Activated naive CD4-positive, alpha-beta T cell treated with anti-CD3 and anti-CD28 coated beads, Interleukin-2, amount 10 ng/mL, durations not matched to agents 7 days and 5 days (primary cell): ENCODE measurements around the gene SLC25A48.

ENCODE experiments used
- CTCF ChIA-PET: fragments of 350-600 bp; sonication (Branson Sonifier 250); formaldehyde crosslinking; loops from one replicate; lab custom pipeline; 2021; ENCODE audit warnings: antibody characterized with exemption; lab: Charles Lee
- DNase-seq: peaks from one replicate; pipeline ENCODE4 v3.0.0-alpha.2; 2020
- H3K27ac Mint-ChIP-seq: one replicate; pipeline ENCODE4 v1.8.0; 2021; ENCODE audit warnings: mild to moderate bottlenecking, moderate library complexity, mixed read lengths
- H3K27me3 Mint-ChIP-seq: one replicate; pipeline ENCODE4 v1.8.0; 2021; ENCODE audit warnings: mild to moderate bottlenecking, mixed read lengths
- H3K36me3 Mint-ChIP-seq: one replicate; pipeline ENCODE4 v1.8.0; 2021; ENCODE audit warnings: mixed read lengths
- H3K4me1 Mint-ChIP-seq: one replicate; pipeline ENCODE4 v1.8.0; 2021; ENCODE audit warnings: mixed read lengths
- H3K4me3 Mint-ChIP-seq: one replicate; pipeline ENCODE4 v1.8.0; 2021; ENCODE audit warnings: mild to moderate bottlenecking, moderate library complexity, mixed read lengths
- H3K9me3 Mint-ChIP-seq: one replicate; pipeline ENCODE4 v1.8.0; 2021; ENCODE audit warnings: mixed read lengths

SLC25A48 gene

GRCh38 chr5:135875567-135875966, 41.1 kb downstream of the SLC25A48 start:
- no peak overlapping the region for H3K4me3 Mint-ChIP-seq
- CTCF ChIA-PET = interaction anchor here (1.2 kb wide), 1 partner anchor 206 kb away, joined by 3 read pairs; no protein-coding TSS in a partner anchor
- no peaks in the 10 kb centered on the region for H3K9me3 Mint-ChIP-seq
- H3K4me1 Mint-ChIP-seq = no peaks in the 10 kb centered on the region
- H3K36me3 Mint-ChIP-seq = no peaks in the 10 kb centered on the region
- peaks cover 5% of the 10 kb centered on the region for H3K27me3 Mint-ChIP-seq
- no peak for DNase-seq
- no peak overlapping the region for H3K27ac Mint-ChIP-seq

- Mint-ChIP-seq H3K27ac (no peak overlapping the region), H3K4me1 (no peaks in the 10 kb centered on the region), H3K9me3 (no peaks in the 10 kb centered on the region), H3K27me3 (peaks cover 11% of the 10 kb centered on the region), H3K36me3 (no peaks in the 10 kb centered on the region), H3K4me3 (no peak overlapping the region)
- CTCF ChIA-PET = no interaction called here
- DNase-seq = no peak
These were observed 41.7 kb downstream of the SLC25A48 start for GRCh38 chr5:135876146-135876545.

GRCh38 chr5:135877570-135878155, 43.2 kb downstream of the SLC25A48 start:
- Mint-ChIP-seq H3K4me3 (no peak overlapping the region), H3K36me3 (no peaks in the 10 kb centered on the region), H3K27me3 (peaks cover 14% of the 10 kb centered on the region), H3K4me1 (no peaks in the 10 kb centered on the region), H3K27ac (no peak overlapping the region), H3K9me3 (no peaks in the 10 kb centered on the region)
- DNase-seq = no peak
- CTCF ChIA-PET = interaction anchor here (1.2 kb wide), 1 partner anchor 9 kb away, joined by 3 read pairs; no protein-coding TSS in a partner anchor

GRCh38 chr5:135878156-135878620, 43.7 kb downstream of the SLC25A48 start:
- H3K27me3 Mint-ChIP-seq = peaks cover 19% of the 10 kb centered on the region
- DNase-seq = no peak
- no peaks in the 10 kb centered on the region for H3K36me3 Mint-ChIP-seq
- no peaks in the 10 kb centered on the region for H3K4me1 Mint-ChIP-seq
- CTCF ChIA-PET = interaction anchor here (1.2 kb wide), 1 partner anchor 8 kb away, joined by 3 read pairs; no protein-coding TSS in a partner anchor
- H3K27ac Mint-ChIP-seq = no peak overlapping the region
- no peaks in the 10 kb centered on the region for H3K9me3 Mint-ChIP-seq
- no peak overlapping the region for H3K4me3 Mint-ChIP-seq

DNA sequence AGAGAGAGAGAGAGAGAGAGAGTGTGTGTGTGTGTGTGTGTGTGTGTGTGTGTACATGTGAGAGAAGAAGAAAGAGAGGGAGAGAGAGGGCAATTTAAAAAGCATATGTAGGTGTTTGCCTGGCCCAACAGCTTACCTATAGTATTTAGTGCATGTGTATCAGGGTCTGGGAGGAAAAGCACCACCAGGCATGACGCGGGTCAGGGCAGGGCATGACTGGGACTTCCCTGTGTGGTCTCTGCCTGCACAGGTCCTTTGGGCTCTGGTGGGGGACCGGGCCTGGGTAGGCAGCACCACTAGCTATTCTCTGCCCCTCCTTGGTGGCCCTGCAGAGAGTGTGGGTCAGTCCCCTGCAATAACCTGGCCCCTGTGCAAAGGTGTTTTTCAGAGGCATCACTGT, 45.1 kb downstream of the SLC25A48 start:
- no peaks in the 10 kb centered on the region for H3K9me3 Mint-ChIP-seq
- H3K27me3 Mint-ChIP-seq = peaks cover 23% of the 10 kb centered on the region
- DNase-seq = no peak
- no peaks in the 10 kb centered on the region for H3K4me1 Mint-ChIP-seq
- H3K27ac Mint-ChIP-seq = no peak overlapping the region
- H3K4me3 Mint-ChIP-seq = no peak overlapping the region
- CTCF ChIA-PET = no interaction called here
- no peaks in the 10 kb centered on the region for H3K36me3 Mint-ChIP-seq

GRCh38 chr5:135880278-135880677, 45.8 kb downstream of the SLC25A48 start:
- Mint-ChIP-seq H3K4me3 (no peak overlapping the region), H3K4me1 (no peaks in the 10 kb centered on the region), H3K27ac (no peak overlapping the region), H3K36me3 (no peaks in the 10 kb centered on the region), H3K27me3 (peaks cover 25% of the 10 kb centered on the region), H3K9me3 (no peaks in the 10 kb centered on the region)
- no peak for DNase-seq
- CTCF ChIA-PET = no interaction called here

DNA sequence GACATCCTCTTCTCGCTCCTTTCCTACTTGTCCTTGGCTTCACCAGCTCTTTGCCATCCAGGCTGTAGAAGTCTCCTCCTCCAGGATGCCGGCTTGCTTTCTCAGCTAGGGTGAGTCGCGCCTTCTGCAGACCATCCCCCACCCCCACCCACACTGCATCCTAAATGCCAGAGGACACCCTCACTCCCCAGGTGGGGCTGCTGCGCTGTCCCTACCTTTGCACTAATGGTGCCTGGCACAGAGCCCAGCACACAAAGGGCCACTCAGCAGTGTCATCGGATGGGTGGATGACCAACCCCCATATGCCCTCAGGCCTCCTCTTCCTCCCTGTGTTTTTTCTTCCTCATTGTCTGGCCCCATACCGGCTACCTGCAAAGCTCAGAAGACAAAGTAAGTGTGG, 46.3 kb downstream of the SLC25A48 start:
- H3K4me3 Mint-ChIP-seq = no peak overlapping the region
- no peaks in the 10 kb centered on the region for H3K36me3 Mint-ChIP-seq
- no peak for DNase-seq
- peaks cover 28% of the 10 kb centered on the region for H3K27me3 Mint-ChIP-seq
- no peaks in the 10 kb centered on the region for H3K9me3 Mint-ChIP-seq
- H3K27ac Mint-ChIP-seq = no peak overlapping the region
- CTCF ChIA-PET = no interaction called here
- no peaks in the 10 kb centered on the region for H3K4me1 Mint-ChIP-seq

DNA sequence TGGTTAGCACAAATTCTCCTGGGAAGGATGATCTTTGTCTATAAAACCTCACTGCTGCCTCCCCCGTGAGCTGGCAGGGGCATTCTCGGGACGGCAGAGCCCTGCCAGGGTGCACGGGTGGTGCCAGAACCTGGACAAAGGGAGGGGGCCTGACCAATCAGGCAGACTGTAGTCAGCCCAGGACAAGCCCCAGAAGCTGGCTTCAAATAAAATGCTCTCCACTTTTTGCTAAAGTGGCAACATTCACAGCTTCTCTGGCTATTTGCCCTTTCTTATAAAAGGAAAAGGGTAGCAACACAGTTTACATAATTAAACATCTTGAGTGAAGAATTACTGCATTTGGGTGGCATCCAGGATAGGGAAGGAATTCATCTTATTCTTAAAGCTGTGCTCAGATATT, 46.8 kb downstream of the SLC25A48 start:
- Mint-ChIP-seq H3K4me3 (no peak overlapping the region), H3K27ac (no peak overlapping the region), H3K9me3 (no peaks in the 10 kb centered on the region), H3K27me3 (peaks cover 28% of the 10 kb centered on the region), H3K36me3 (no peaks in the 10 kb centered on the region), H3K4me1 (no peaks in the 10 kb centered on the region)
- no peak for DNase-seq
- CTCF ChIA-PET = no interaction called here

- Mint-ChIP-seq H3K9me3 (no peaks in the 10 kb centered on the region), H3K36me3 (no peaks in the 10 kb centered on the region)
- CTCF ChIA-PET = no interaction called here
These were observed 47.4 kb downstream of the SLC25A48 start for GRCh38 chr5:135881819-135882218.

DNA sequence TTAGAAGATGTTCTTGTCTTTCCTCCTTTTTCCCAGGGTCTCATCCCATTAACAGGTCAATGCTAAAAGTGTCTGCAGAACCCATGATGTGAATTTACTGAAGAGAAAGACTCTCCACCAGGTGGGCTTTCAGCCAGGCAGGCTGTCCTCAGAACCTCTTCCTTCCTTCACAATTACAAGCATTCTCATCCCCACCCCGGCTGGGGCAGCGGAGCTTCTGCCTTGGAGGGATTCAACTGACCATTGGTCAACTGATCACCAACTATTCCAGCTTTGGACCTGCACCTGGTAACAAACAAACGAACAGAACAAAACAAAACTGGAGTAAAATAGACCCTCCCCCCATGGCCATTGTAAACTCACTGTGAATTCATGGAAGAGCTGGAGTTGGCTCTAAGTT, 48.6 kb downstream of the SLC25A48 start:
- CTCF ChIA-PET = no interaction called here
- Mint-ChIP-seq H3K27ac (no peak overlapping the region), H3K27me3 (peaks cover 34% of the 10 kb centered on the region), H3K36me3 (no peaks in the 10 kb centered on the region), H3K4me3 (no peak overlapping the region), H3K9me3 (no peaks in the 10 kb centered on the region), H3K4me1 (peaks cover 6% of the 10 kb centered on the region)
- no peak for DNase-seq

More at GRCh38 chr5:135881819-135882218, 47.4 kb downstream of the SLC25A48 start:
- H3K27ac Mint-ChIP-seq = peak overlapping the region; percentile 33
- H3K4me3 Mint-ChIP-seq = no peak overlapping the region
- no peaks in the 10 kb centered on the region for H3K4me1 Mint-ChIP-seq
- no peak for DNase-seq
- peaks cover 28% of the 10 kb centered on the region for H3K27me3 Mint-ChIP-seq

GRCh38 chr5:135883441-135883840, 49.0 kb downstream of the SLC25A48 start:
- H3K9me3 Mint-ChIP-seq = no peaks in the 10 kb centered on the region
- CTCF ChIA-PET = no interaction called here
- peaks cover 38% of the 10 kb centered on the region for H3K27me3 Mint-ChIP-seq
- H3K27ac Mint-ChIP-seq = no peak overlapping the region
- peaks cover 6% of the 10 kb centered on the region for H3K4me1 Mint-ChIP-seq
- no peaks in the 10 kb centered on the region for H3K36me3 Mint-ChIP-seq
- DNase-seq = no peak
- no peak overlapping the region for H3K4me3 Mint-ChIP-seq

- CTCF ChIA-PET = no interaction called here
- no peak overlapping the region for H3K4me3 Mint-ChIP-seq
These were observed 50.6 kb downstream of the SLC25A48 start for GRCh38 chr5:135885031-135885430.

GRCh38 chr5:135886136-135886535, 51.7 kb downstream of the SLC25A48 start:
- Mint-ChIP-seq H3K27ac (no peak overlapping the region), H3K4me1 (peaks cover 6% of the 10 kb centered on the region), H3K27me3 (peaks cover 36% of the 10 kb centered on the region), H3K4me3 (no peak overlapping the region), H3K36me3 (no peaks in the 10 kb centered on the region), H3K9me3 (no peaks in the 10 kb centered on the region)
- DNase-seq = no peak
- CTCF ChIA-PET = interaction anchor here (0.7 to 1.2 kb wide), 2 partner anchors 9 to 56 kb away, joined by 3 read pairs; no protein-coding TSS in a partner anchor

More at GRCh38 chr5:135885031-135885430, 50.6 kb downstream of the SLC25A48 start:
- DNase-seq = no peak
- H3K27me3 Mint-ChIP-seq = peaks cover 46% of the 10 kb centered on the region
- H3K27ac Mint-ChIP-seq = no peak overlapping the region
- H3K36me3 Mint-ChIP-seq = no peaks in the 10 kb centered on the region
- no peaks in the 10 kb centered on the region for H3K9me3 Mint-ChIP-seq
- H3K4me1 Mint-ChIP-seq = peaks cover 6% of the 10 kb centered on the region

DNA sequence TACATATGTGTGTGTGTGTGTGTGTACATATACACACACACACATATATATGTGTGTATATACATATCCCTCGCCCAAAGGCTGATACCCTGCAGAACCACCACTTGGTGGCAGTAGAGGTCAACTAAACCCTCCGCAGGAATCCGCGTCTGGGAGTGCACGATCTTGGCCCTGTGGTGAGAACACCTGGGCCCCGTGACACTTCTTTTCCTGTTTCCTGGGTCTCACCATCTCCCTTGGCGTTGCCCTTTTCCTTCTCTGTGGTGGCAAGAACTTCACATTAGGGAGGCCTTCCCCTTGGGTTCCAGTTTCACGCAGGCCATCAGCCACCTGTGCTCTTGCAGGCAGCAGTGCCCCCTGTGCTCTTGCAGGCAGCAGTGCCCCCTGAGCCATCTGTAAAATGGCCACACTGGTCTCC, 53.0 kb downstream of the SLC25A48 start:
- Mint-ChIP-seq H3K27ac (no peak overlapping the region), H3K36me3 (no peaks in the 10 kb centered on the region), H3K27me3 (peaks cover 38% of the 10 kb centered on the region), H3K9me3 (no peaks in the 10 kb centered on the region), H3K4me3 (no peak overlapping the region), H3K4me1 (peaks cover 6% of the 10 kb centered on the region)
- CTCF ChIA-PET = interaction anchor here (1.2 to 1.3 kb wide), 2 partner anchors 194 to 324 kb away, joined by 3 to 4 read pairs; no protein-coding TSS in a partner anchor
- peak; percentile 74 for DNase-seq
